Gastrocnemius medialis (tissue), 4 donors: ENCODE data around the gene GFY. TPM values are rescaled to one million over a fixed set of nuclear protein-coding genes. Genes with fewer than 3 reads are reported as not detected.
"Not testable (repeated sequence)": the region's sequence is repeated elsewhere in the genome, so short reads cannot be mapped to it uniquely, and the experiment has no call there.

ENCODE experiments used
- ATAC-seq, 2 donors: fragments of 150-250 bp; one replicate each; pipeline ENCODE4 v1.9.1; 2016
- DNase-seq, 2 donors: peaks; one replicate each; pipeline ENCODE4 v3.0.0-alpha.2; 2019
- H3K27ac ChIP-seq, 4 donors: fragments of 200-600 bp; sonication (generic); 1 replicate in 1 of 4; 2 replicates in 3 of 4; pipeline ENCODE4 v1.5.1; 2016 to 2018; ENCODE audit warnings: mild to moderate bottlenecking in 2 of 4, moderate library complexity in 1 of 4
- H3K27me3 ChIP-seq, 3 donors: fragments of 200-600 bp; sonication (generic) in 2 of 3; 1 replicate in 1 of 3; 2 replicates in 2 of 3; pipeline versions ENCODE4 v1.5.1 to v1.6.0; 2016 to 2019; ENCODE audit warnings: mild to moderate bottlenecking in 1 of 3, moderate library complexity in 1 of 3
- H3K36me3 ChIP-seq, 2 donors: fragments of 200-600 bp; sonication (generic) in 1 of 2; one replicate each; pipeline ENCODE4 v1.5.1; 2017 to 2018
- H3K4me1 ChIP-seq, 2 donors: fragments of 200-600 bp; sonication (generic) in 1 of 2; one replicate each; pipeline ENCODE4 v1.5.1; 2016 to 2017; ENCODE audit warnings: mild to moderate bottlenecking in 2 of 2
- H3K4me3 ChIP-seq, 4 donors: fragments of 200-600 bp; sonication (generic) in 3 of 4; 1 replicate in 1 of 4; 2 replicates in 3 of 4; pipeline ENCODE4 v1.5.1; 2016 to 2019; ENCODE audit warnings: mild to moderate bottlenecking in 2 of 4
- H3K9me3 ChIP-seq, 3 donors: fragments of 200-600 bp; sonication (generic) in 2 of 3; 1 replicate in 1 of 3; 2 replicates in 2 of 3; pipeline ENCODE4 v1.5.1; 2016 to 2019
- CTCF ChIP-seq, 5 experiments: fragments of 450-650 bp in 3 of 5; fragments of 200-600 bp in 2 of 5; sonication (generic) in 2 of 5; IDR thresholded peaks in 4 of 5; conservative IDR thresholded peaks in 1 of 5; 1 replicate in 4 of 5; 2 replicates in 1 of 5; pipeline ENCODE4 v1.5.1; 2016 to 2019; ENCODE audit warnings: antibody characterized with exemption in 5 of 5, mild to moderate bottlenecking in 3 of 5, moderate library complexity in 3 of 5
- POLR2A ChIP-seq, 2 donors: fragments of 450-650 bp; IDR thresholded peaks; one replicate each; pipeline ENCODE4 v1.6.1; 2017; ENCODE audit warnings: antibody characterized with exemption in 2 of 2, mild to moderate bottlenecking in 2 of 2, moderate library complexity in 2 of 2
- in situ Hi-C, 4 donors: fragments of 200-750 bp; cut with MboI; loops; one replicate each; pipeline versions ENCODE4 v1.15.0 to v1.8.0; 2017; ENCODE audit warnings: low sequenced_read_pairs in 4 of 4
- intact Hi-C: fragments of 100-400 bp; cut with DNase I; formaldehyde crosslinking; loops from one replicate; pipeline ENCODE4 v1.15.1; 2023; ENCODE audit warnings: low total_unique reads
- total RNA-seq, 4 donors: library from RNA; depleted of rRNA; stranded (reverse); fragments of >200 nt; gene quantifications; one replicate each; pipeline versions ENCODE4 v1.1.0 to v1.2.3, GENCODE V29; 2016

GFY gene
- total RNA-seq, 4 donors from 2014 or later: not detected

GRCh38 chr19:49468746-49469447 lies 43.7 kb downstream of the GFY start:
- in situ Hi-C loops: no loop called here
- intact Hi-C loops: no loop called here
- ATAC-seq (peak; percentile 71 to 88), DNase-seq (peak; percentile 51 to 88)
- peaks cover 0 to 11% of the 10 kb centered on the region in 2 donors for H3K4me1 ChIP-seq
- H3K27ac ChIP-seq: peak overlapping the region; percentile 56 to 72 (median 66)
- TF ChIP-seq CTCF (IDR thresholded peaks at IDR 0.05 in 4 of 5, conservative IDR thresholded peaks at IDR 0.05 in 1 of 5) (no peak), POLR2A (IDR thresholded peaks at IDR 0.05) (no peak)
- no peaks in the 10 kb centered on the region for H3K36me3 ChIP-seq
- no peak overlapping the region for H3K4me3 ChIP-seq
- H3K9me3 ChIP-seq: no peaks in the 10 kb centered on the region
- H3K27me3 ChIP-seq: no peaks in the 10 kb centered on the region

GRCh38 chr19:49469828-49470614 lies 44.8 kb downstream of the GFY start:
- ATAC-seq: no peak
- DNase-seq: no peak
- H3K36me3 ChIP-seq: no peaks in the 10 kb centered on the region
- H3K4me1 ChIP-seq: peaks cover 0 to 11% of the 10 kb centered on the region in 2 donors
- H3K4me3 ChIP-seq: no peak overlapping the region
- H3K27ac ChIP-seq: peak overlapping the region; percentile 41 to 72 (median 56)
- intact Hi-C loops (no loop called here), in situ Hi-C loops (no loop called here)
- no peaks in the 10 kb centered on the region for H3K9me3 ChIP-seq
- H3K27me3 ChIP-seq: no peaks in the 10 kb centered on the region
- no peak for TF ChIP-seq POLR2A (IDR thresholded peaks at IDR 0.05)
- no peak for TF ChIP-seq CTCF (IDR thresholded peaks at IDR 0.05 in 4 of 5, conservative IDR thresholded peaks at IDR 0.05 in 1 of 5)

GRCh38 chr19:49470615-49470978 lies 45.4 kb downstream of the GFY start:
- H3K4me1 ChIP-seq: peaks cover 0 to 11% of the 10 kb centered on the region in 2 donors
- in situ Hi-C loops (no loop called here), intact Hi-C loops (no loop called here)
- peak overlapping the region in 1 of 4 donors; percentile 41 for H3K27ac ChIP-seq
- no peak for TF ChIP-seq CTCF (IDR thresholded peaks at IDR 0.05 in 4 of 5, conservative IDR thresholded peaks at IDR 0.05 in 1 of 5)
- no peak for TF ChIP-seq POLR2A (IDR thresholded peaks at IDR 0.05)
- H3K36me3 ChIP-seq: no peaks in the 10 kb centered on the region
- no peaks in the 10 kb centered on the region for H3K27me3 ChIP-seq
- H3K4me3 ChIP-seq: no peak overlapping the region
- DNase-seq (no peak), ATAC-seq (no peak)
- H3K9me3 ChIP-seq: no peaks in the 10 kb centered on the region

- no peak for ATAC-seq
- no peak overlapping the region for H3K4me3 ChIP-seq
- no peak for DNase-seq
- in situ Hi-C loops: no loop called here
- no peaks in the 10 kb centered on the region for H3K27me3 ChIP-seq
- TF ChIP-seq POLR2A (IDR thresholded peaks at IDR 0.05) (no peak), CTCF (IDR thresholded peaks at IDR 0.05 in 4 of 5, conservative IDR thresholded peaks at IDR 0.05 in 1 of 5) (no peak)
- peaks cover 0 to 11% of the 10 kb centered on the region in 2 donors for H3K4me1 ChIP-seq
- H3K9me3 ChIP-seq: no peaks in the 10 kb centered on the region
- no peak overlapping the region for H3K27ac ChIP-seq
- H3K36me3 ChIP-seq: no peaks in the 10 kb centered on the region
- intact Hi-C loops: no loop called here
Observed at GRCh38 chr19:49472936-49473335, 47.7 kb downstream of the GFY start.

- in situ Hi-C loops, H3K9me3 ChIP-seq, DNase-seq, H3K27me3 ChIP-seq, H3K36me3 ChIP-seq, intact Hi-C loops, H3K4me1 ChIP-seq, ATAC-seq: not testable (repeated sequence)
- peak overlapping the region; percentile 65 to 87 (median 82) for H3K27ac ChIP-seq
- peak overlapping the region; percentile 68 to 84 (median 75) for H3K4me3 ChIP-seq
Observed at GRCh38 chr19:49473501-49473867, 48.3 kb downstream of the GFY start.
